IPS DF 4.7 (cell line): Measurements from ENCODE around the gene LRRC74B.
"Not testable (repeated sequence)": the region's sequence is repeated elsewhere in the genome, so short reads cannot be mapped to it uniquely, and the experiment has no call there.

Experiments used
- DNase-seq: peaks from one replicate; pipeline ENCODE4 v3.0.0-alpha.2; 2013; ENCODE audit warnings: low spot score; ENCODE audit errors: extremely low read depth

Gene LRRC74B

DNA sequence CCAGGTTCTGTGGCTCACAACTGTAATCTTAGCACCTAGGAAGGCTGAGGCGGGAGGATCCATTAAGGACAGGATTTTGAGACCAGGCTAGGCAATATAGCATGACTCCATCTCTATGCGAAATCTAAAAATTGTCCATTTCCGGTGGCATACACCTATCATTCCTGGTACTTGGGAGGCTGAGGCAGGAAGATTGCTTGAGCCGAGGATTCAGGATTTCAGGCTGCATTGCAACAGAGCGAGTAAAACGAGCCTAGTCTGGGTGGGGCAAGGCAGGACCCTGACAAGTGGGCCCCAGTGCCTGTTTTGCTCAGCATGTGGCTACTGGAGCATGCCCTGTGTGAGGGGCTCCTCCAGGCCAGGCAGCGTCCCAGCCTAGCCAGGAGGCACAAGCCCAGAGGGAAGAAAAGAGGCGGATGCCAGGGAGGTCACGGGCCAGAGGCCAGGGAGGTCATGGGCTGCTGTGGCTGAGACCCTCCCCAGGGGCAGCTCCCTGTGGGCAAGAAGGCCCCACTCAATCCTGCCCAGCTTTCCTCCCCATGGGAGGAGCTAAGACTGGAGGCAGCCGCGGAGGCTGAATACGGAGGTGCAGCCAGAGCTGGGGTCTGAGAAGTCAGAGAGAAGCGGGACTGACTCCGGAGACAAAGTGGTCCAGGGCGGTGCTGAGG, 8.4 kb downstream of the LRRC74B start:
- DNase-seq, result no peak

DNA sequence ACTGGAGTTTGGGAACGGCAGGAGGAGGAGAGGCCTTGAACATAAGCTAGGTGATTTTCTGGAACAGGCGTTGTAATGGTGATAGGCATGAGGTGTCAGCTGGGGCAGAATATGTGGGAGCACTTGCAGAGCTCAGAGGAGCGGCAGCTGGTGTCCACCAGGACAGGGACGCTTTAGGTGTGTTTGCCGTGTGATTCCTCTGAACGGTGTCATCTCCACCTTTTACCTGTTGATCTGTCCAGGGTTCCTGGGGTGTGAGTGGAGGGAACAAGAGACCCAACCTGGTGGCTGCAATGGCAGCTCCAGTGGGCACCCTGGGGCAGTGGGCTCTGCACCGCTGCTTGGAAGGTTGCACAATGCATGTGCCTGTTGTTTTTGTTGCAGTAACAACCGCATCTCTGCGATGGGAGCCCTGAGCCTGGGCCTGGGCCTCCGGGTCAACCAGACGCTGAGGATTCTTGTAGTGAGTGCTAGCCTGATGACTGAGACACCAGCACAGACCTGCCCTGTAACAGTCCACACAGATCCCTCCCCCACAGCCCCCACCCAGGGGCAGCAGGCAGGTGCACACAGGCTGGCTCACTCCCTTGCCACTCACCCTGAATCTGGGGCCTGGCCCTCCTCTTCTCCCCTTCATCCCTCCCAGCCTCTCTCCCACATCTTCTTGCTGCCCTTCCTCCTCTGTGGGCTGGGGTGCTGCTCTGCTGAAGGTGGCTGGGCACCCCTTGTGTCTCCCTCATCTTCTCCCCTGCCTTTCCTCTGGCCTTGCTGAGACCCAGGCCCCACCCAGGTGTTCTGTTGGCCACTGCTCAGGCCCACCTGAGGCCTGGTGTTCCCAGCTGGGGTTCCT, 9.2 kb downstream of the LRRC74B start:
- no peak for DNase-seq

DNA sequence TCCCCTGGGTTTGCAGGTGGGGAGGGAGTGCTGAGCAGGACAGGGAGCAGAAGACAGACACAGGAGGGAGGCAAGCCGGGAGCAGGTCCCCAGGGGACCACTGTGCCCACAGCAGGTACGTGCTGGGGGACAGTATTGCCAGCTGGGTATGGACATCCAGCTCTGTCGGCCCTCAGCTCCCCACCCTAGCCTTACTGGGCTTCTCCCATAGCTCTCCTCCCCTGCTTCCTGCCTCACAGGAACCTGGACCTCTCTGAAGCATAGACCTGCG, 9.8 kb downstream of the LRRC74B start:
- no peak for DNase-seq

DNA sequence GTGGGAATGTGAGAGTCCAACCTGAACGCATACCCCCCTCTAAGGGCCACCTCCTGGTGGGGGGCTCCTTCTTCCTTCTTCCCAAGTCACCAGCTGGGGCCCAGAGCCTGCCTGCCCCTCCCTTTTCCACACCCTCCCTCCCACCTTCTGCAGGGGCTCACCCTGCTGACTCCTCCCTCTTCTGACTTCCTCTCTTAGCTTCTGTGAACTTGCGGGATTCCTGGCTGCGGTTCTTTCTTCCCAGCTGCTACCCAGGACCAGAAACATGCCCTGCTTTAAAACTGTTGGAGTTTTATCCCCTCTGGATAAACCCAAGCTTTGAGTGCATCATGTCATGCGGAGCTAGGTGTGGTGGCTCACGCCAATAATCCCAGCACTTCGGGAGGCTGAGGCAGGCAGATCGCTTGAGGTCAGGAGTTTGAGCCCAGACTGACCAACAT, 10.2 kb downstream of the LRRC74B start:
- no peak for DNase-seq

DNA sequence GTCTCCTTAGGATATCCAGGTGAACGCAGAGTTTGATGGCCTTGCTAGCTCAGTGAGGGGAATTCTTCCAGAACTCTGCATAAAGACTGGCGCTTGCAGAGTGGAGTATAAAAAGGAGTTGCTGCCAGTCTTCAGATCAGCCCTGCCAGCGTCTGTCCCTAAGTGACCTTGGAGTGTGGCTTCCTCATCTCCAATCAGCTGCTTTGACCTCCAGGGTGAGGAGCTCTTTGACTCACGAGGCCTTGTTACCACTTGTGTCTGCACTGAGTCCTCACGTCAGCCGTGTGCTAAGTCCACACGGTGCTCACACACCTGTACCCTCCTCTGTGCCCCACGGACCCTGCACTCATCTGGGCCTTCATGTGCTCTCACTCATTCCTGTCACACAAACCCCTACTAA, 14.6 kb downstream of the LRRC74B start:
- DNase-seq, result not testable (repeated sequence)

DNA sequence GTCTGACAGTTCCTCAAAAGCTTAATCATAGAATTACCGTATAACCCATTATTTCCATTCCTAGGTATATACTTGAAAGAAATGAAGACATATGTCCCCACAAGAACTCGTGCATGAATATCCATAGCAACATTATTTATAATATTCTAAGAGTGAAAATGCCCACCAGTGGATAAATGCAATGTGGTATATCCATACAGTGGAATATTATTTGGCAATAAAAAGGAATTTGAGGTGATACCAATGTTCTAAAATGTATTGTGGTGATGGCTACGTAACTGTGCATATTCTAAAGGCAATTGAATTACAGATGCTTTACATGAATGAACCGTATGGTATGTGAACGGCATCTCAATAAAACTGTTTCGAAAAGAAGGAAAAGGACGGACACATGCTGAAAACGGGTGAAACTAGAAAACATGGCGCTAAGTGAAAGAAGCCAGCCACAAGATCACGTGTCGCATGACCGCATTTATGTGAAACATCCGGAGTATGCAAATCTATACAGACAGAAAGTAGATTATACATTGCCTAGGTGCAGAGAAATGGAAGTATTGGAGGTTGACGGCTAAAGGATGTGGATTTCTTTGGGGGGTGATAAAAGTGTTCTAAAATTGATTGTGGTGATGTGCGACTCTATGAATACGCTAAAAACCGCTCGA, 16.0 kb downstream of the LRRC74B start:
- not testable (repeated sequence) for DNase-seq

DNA sequence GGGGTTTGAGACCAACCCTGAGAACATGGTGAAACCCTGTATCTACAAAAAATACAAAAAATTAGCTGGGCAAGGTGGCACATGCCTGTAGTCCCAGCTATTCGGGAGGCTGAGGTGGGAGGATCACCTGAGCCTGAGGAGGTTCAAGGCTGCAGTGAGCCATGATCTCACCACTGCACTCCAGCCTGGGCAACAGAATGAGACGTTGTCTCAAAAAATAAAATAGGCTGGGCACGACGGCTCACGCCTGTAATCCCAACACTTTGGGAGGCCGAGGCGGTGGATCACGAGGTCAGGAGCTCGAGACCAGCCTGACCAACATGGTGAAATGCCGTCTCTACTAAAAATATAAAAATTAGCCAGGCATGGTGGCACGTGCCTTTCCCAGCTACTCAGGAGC, 18.7 kb downstream of the LRRC74B start:
- DNase-seq, result not testable (repeated sequence)

DNA sequence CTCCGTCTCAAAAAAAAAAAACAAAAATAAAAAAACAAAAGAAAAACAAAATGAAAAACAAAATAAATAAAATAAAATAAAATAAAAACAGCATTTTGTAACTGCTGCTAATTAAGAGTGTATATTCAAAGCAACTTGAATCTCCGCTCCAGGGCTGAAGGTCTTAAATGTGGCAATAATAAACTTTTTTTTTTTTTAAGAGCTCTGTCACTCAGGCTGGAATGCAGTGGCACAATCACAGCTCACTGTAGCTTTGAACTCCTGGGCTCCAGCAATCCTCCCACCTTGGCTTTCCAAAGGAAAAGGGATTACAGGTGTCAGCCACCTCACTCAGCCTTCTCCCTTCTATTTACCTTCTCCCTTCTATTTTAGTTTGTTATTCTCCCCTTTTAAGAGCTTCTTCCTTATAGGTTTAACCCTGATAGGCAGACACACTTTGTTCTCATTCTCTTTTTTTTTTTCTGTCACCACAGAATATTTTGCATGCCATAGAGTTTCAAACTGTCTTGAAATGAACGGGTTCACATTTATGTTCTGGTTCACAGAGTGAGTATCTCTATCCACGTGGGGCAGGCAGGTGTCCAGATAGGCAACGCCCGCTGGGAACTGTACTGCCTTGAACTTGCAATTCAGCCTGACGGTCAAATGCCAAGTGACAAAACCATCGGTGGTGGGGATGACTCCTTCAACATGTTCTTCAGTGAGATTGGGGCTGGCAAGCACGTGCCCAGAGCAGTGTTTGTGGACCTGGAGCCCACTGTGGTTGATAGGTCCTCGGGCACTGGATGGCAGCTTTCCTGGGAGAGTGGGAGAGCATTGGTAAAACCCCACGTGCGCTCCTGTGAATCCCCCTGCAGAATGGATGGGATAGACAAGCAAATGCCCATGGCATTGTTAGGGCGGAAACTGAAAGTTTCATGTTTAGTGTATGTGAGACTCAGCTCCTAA, 19.4 kb downstream of the LRRC74B start:
- DNase-seq, result no peak

DNA sequence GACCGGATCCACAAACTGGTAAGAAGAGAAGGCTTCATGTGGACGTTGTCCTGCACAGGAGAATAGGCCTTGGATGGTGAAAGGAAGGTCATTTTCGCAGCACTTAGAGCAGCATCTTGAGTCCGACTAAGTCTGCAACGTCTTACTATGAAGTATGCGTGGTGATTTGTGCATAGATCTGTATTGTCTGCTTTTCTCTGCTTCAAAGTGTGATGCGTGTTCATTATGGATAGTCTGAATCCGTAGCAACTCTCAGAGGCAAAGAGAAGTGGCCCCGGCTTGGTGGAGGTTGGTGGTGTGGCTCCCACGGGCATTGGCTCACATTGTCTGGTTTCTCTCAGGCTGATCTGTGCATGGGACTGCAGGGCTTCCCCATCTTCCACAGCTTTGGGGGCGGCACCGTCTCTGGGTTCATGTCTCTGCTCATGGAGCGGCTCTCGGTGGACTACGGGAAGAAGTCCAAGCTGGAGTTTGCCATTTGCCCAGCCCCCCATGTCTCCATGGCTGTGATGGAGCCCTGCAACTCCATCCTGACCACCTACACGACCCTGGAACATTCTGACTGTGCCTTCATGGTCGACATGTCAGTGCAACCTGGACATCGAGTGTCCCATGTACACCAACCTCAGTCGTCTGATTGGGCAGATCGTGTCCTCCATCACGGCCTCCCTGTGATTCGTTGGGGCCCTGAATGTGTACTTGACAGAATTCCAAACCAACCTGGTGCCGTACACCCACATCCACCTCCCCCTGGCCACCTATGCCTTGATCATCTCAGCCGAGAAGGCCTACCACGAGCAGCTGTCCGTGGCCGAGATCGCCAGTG, 21.5 kb downstream of the LRRC74B start:
- no peak for DNase-seq

DNA sequence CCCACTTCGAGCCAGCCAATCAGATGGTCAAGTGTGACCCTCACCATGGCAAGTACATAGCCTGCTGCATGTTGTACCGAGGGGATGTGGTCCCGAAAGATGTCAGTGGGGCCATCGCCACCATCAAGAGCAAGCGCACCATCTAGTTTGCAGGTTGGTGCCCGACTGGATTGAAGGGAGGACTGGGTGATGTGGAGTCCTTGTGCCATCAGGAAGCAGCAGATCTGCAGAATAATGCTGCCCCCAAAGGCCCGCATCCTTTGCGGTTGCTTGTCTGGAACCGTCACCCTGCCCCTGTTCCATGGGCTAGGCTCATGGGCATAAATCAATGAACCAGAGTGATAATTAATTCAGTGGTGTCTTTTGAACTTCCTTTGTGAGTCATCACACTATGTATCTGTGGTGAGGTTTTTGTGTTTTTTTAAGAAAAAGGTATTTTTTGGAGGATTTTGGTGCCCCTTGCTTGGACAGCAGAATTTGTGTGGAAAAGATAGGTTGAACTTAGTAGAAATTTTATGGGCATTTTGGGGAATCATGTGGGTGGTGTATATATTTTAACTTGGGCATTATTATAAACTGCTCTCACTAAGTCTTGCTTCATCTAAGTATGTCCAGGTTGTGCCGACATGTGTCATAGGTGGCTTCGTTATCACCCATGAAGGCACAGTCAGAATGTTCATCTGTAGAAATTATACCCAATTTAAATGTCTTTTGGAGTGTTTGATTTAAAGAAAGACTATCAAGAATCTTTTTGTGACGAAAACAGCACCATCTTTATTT, 22.3 kb downstream of the LRRC74B start:
- DNase-seq, result no peak

DNA sequence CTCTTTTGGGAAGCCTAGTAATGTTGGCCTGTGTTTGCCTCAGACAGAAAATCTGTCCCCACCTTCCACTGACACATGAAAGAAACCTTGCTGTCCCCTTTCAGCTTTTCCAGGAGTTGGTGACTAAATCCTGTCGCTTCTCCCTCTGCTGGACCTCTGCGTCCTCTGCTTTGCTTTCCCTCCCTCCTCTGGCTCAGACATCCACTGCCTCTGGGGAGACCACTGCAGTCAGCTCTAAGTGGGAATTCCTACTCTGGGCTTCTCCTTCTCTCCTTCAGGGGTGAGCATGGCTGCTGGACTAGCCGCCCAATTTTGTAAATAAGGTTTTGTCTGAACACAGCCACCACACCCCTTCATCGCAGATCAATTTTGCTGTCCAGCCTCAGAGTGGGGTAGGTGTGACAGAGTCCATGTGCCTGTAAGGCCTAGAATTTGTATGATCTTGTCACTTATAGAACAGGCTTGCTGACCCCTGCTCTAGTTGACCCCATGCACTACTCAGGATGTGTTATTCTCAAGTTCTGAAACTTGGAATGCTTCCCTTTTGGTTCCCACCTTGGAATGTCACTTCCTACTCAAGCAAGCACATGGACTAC, 23.0 kb downstream of the LRRC74B start:
- no peak for DNase-seq

DNA sequence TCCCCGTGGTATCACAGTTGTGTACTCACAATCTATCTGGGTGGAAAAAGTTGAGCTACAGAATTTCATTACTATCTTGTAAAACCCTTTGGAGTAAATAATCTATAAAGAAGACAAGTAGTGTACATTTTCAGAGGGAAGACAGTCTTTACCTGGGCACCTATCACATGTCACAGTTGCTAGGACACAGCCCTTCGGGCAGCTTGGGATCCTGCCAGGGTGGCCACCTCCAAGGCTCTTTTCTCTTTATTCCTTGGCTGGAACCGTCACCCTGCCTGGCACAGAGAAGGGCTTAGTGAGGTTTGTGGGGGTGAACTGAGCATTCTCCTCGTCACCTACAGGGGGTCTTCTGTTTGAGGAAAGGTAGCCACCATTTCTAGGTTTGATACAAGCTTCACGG, 23.6 kb downstream of the LRRC74B start:
- no peak for DNase-seq

DNA sequence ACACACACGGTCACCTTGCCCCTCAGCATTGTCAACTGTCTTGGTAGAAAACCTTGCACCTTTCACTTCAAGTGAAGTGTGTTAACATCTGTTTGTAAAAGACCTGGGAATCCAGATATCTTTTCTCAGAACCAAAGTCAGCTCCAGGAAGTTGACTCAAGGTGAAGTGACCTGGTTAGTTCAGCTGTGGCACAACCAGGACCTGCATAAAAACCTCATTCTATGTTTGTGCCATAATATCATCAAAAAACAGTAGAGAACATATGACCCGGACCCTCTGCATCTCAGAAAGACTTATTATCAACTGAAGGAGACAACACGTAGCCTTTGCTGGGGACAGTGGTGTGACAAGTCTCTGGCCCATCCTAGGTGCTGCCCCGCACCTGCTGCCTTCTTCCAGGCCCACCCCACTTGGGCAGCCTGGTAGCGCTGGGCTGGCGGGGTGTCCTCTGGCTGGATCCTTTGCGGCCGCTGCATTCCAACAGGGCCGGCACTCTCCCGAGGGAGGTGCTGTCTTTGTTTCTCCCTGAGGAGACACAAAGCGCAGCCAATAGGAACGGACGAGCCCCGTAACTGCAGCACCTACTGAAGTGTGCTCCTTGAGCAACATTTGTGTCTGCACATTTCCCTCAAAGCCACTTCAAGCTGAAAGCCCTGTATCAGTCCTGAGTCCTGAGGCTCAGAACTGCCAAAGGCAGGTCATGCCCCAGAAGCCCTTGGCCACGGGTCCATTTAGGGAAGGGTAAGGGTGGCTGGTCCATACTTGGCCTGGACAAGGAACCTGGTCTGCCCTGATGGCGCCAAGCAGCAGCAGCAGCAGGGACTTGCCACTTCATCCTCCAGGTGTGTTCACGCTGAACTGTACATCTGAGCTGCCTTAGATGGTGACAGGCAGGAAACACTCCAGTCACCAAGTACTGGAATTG, 25.2 kb downstream of the LRRC74B start:
- DNase-seq, result no peak

DNA sequence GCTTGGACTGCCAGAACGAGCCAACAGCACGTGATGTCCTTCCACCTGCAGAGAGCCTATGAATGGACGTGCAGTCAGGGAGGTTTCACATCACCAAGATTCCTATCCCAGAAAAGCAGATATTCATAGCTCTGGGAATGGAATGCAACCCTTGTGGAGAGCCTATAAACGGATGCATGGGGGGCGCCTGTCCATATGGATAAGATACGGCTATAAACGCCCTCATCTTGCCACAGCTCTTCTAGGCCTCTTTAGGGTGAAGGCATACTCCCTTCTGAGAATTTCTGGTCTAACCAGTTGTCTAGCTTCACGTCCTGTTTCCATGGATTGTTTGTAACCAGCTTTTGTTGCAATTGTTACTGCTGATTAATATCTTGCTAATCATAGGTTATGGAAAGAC, 26.1 kb downstream of the LRRC74B start:
- DNase-seq, result not testable (repeated sequence)

DNA sequence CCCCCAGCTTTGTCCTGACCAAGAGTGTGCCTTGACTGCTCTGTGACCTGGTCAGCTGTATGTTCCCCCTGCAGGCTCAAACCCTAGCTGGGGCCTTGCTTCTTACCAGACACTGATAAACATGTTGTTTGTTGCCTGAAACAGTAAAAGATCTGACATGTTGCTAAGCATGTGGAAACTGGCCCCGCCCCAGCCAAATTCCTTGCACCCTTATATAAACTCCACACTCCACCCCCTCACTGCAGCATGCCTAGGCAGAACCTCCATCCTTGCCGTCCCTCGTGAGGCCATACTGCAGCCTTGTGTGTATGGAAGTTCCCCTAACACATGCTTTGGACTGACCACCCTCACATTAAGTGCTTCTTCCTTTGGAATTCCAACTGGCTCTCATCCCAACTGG, 27.3 kb downstream of the LRRC74B start:
- no peak for DNase-seq

DNA sequence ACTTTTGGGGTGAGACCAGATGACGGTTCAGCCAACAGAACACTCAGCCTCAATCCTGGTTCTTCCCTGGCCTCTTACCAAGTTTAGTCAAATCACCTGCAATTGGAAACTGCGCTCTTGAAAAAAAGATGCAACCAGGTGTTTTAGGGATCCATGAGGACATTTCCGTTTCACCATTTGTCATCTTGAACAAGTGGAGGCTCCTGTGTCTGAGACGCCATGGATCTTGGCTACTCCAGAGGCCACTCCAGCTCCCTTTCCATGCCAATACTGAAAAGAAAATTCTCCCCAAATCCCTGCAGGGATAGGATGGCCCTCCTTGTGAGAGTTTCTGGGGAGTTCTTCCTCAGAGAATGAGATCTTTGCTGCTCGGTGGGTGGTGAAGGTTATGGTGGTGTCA, 27.7 kb downstream of the LRRC74B start:
- no peak for DNase-seq

DNA sequence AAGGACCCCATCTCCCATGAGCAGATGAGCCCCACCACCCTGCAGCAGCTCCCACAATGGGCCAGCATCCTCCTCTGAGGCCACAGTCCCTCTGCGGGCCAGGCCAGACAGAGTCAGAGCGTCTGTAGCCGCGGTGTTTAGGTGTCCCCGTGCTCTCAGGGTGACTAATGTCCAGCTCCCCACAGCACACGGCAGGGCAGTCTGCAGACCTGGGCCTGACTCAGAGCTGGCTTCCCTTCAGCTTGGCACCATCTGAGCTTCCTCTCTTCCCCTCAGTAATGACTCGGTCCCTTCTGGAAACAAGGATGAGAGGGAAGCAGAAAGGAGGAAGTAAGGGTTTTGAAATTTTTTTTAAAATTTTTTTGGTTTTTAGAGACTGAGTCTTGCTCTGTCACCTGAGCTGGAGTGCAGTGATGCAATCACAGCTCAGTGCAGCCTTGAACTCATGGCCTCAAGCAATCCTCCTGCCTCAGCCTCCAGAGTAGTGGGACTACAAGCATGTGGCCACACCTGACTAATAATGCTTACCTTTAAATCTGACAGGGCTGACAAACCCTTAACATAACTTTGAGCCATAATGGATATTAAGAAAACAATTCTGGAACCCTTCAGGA, 28.5 kb downstream of the LRRC74B start:
- no peak for DNase-seq
